SW 1271 (cell line): ENCODE data around the gene PSG1.

ENCODE experiments used
- DNase-seq, 2 experiments: peaks; one replicate each; lab custom pipeline; 2025; lab: John Stamatoyannopoulos, UW

Gene PSG1

GRCh38 chr19:42819960-42820650 lies 59.4 kb downstream of the PSG1 start:
- DNase-seq, result peak; percentile 31 to 54

- no peak for DNase-seq
Measured at GRCh38 chr19:42816894-42817293, 62.6 kb downstream of the PSG1 start.
